B cell (primary cell): ENCODE results near the gene TLL1.

Experiments
- EZH2 ChIP-seq: IDR thresholded peaks from 2 replicates; pipeline ENCODE4 v1.6.1; 2012; ENCODE audit warnings: borderline replicate concordance, low read depth, mild to moderate bottlenecking, moderate library complexity, low read length; ENCODE audit not compliant: insufficient read depth, poor library complexity, severe bottlenecking
- TF ChIP-seq, protein P1 (sequence below): fragments of 200-600 bp; IDR thresholded peaks from one replicate; pipeline ENCODE4 v1.8.0; 2022; ENCODE audit warnings: antibody characterized with exemption, mild to moderate bottlenecking

DNA sequence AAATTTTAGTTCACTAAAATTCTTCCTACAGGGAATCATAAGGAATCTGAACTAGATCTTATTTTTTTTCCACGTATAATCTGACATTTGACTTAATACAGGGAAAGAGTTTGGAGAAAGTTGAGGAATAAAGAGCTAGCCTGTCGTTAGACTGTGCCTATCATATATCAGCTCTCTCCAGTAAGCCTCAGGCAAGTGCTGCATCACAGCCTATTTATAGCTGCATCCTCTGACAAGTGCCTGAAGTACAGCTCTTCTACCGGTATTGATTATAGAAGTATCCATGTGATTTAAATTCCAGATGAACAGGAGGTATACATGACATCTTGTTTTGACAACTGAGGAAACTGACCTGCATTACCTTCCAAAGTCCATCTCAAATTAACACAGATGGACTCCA, 248.9 kb downstream of the TLL1 start:
- TF ChIP-seq, protein P1, sequence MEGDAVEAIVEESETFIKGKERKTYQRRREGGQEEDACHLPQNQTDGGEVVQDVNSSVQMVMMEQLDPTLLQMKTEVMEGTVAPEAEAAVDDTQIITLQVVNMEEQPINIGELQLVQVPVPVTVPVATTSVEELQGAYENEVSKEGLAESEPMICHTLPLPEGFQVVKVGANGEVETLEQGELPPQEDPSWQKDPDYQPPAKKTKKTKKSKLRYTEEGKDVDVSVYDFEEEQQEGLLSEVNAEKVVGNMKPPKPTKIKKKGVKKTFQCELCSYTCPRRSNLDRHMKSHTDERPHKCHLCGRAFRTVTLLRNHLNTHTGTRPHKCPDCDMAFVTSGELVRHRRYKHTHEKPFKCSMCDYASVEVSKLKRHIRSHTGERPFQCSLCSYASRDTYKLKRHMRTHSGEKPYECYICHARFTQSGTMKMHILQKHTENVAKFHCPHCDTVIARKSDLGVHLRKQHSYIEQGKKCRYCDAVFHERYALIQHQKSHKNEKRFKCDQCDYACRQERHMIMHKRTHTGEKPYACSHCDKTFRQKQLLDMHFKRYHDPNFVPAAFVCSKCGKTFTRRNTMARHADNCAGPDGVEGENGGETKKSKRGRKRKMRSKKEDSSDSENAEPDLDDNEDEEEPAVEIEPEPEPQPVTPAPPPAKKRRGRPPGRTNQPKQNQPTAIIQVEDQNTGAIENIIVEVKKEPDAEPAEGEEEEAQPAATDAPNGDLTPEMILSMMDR, result no peak
- no peak for TF ChIP-seq EZH2
